MM.1S (cell line): Measurements from ENCODE around the gene KCNMB2.

ENCODE experiments used
- DNase-seq: peaks from one replicate; pipeline ENCODE4 v3.0.0-alpha.2; 2015
- H2AFZ ChIP-seq: fragments of 300-600 bp; sonication (generic); 2 replicates; pipeline ENCODE4 v1.6.0; 2016; ENCODE audit warnings: antibody characterized with exemption, low read length
- H3F3A ChIP-seq: fragments of 300-600 bp; sonication (generic); 2 replicates; pipeline ENCODE4 v1.6.1; 2016; ENCODE audit warnings: mild to moderate bottlenecking, antibody characterized with exemption, low read length, moderate library complexity, mixed read lengths; ENCODE audit not compliant: insufficient read depth
- H3K27ac ChIP-seq: fragments of 300-600 bp; sonication (generic); 2 replicates; pipeline ENCODE4 v1.5.1; 2016; ENCODE audit warnings: mild to moderate bottlenecking, low read length
- H3K27me3 ChIP-seq: fragments of 300-600 bp; sonication (generic); replicated peaks from 2 replicates; pipeline ENCODE4 v1.6.0; 2016; ENCODE audit warnings: low read length; ENCODE audit not compliant: insufficient read depth
- H3K36me3 ChIP-seq: fragments of 300-600 bp; sonication (generic); replicated peaks from 2 replicates; pipeline ENCODE4 v1.6.1; 2016; ENCODE audit warnings: mild to moderate bottlenecking, low read length, mixed read lengths; ENCODE audit not compliant: insufficient read depth
- H3K4me1 ChIP-seq: fragments of 300-600 bp; sonication (generic); 2 replicates; pipeline ENCODE4 v1.6.1; 2016; ENCODE audit warnings: low read length, mixed read lengths
- H3K4me2 ChIP-seq: fragments of 300-600 bp; sonication (generic); 2 replicates; pipeline ENCODE4 v1.6.0; 2016; ENCODE audit warnings: low read depth, low read length
- H3K4me3 ChIP-seq: fragments of 300-600 bp; sonication (generic); 2 replicates; pipeline ENCODE4 v1.5.1; 2016; ENCODE audit warnings: low read length, mixed read lengths
- H3K79me2 ChIP-seq: fragments of 300-600 bp; sonication (generic); 2 replicates; pipeline ENCODE4 v1.6.1; 2016; ENCODE audit warnings: mixed run types, low read length, mixed read lengths
- H3K9ac ChIP-seq: fragments of 300-600 bp; sonication (generic); 2 replicates; pipeline ENCODE4 v1.6.1; 2016; ENCODE audit warnings: low read length, mixed read lengths
- H3K9me2 ChIP-seq: fragments of 300-600 bp; sonication (generic); replicated peaks from 2 replicates; pipeline ENCODE4 v1.6.1; 2016; ENCODE audit warnings: mild to moderate bottlenecking, low read length, mixed read lengths; ENCODE audit not compliant: insufficient read depth
- H3K9me3 ChIP-seq: fragments of 300-600 bp; sonication (generic); replicated peaks from 2 replicates; pipeline ENCODE4 v1.6.1; 2016; ENCODE audit warnings: mild to moderate bottlenecking, low read length, mixed read lengths; ENCODE audit not compliant: insufficient read depth
- H4K20me1 ChIP-seq: fragments of 300-600 bp; sonication (generic); 2 replicates; pipeline ENCODE4 v1.6.1; 2016; ENCODE audit warnings: mild to moderate bottlenecking, low read length, moderate library complexity, mixed read lengths; ENCODE audit not compliant: insufficient read depth
- CTCF ChIP-seq: fragments of 300-600 bp; sonication (generic); IDR thresholded peaks from 2 replicates; pipeline ENCODE4 v1.5.1; 2016; ENCODE audit warnings: antibody characterized with exemption, low read length, mixed read lengths
- EZH2 ChIP-seq: fragments of 300-600 bp; sonication (generic); optimal IDR thresholded peaks from 2 replicates; pipeline ENCODE3; 2017; ENCODE audit warnings: low read depth, mild to moderate bottlenecking, antibody characterized with exemption, low read length, mixed read lengths
- EZH2phosphoT487 ChIP-seq: fragments of 300-600 bp; sonication (generic); IDR thresholded peaks from 2 replicates; pipeline ENCODE4 v1.6.1; 2018; ENCODE audit warnings: antibody characterized with exemption, low read length

KCNMB2 gene

GRCh38 chr3:178845420-178846118 lies 309.3 kb downstream of the KCNMB2 start:
- H4K20me1 ChIP-seq: no peaks in the 10 kb centered on the region
- H3K79me2 ChIP-seq: no peaks in the 10 kb centered on the region
- no peak overlapping the region for H3K9ac ChIP-seq
- no peak overlapping the region for H3K4me3 ChIP-seq
- H3K36me3 ChIP-seq: no peaks in the 10 kb centered on the region
- DNase-seq: no peak
- TF ChIP-seq EZH2phosphoT487 (no peak), CTCF (no peak), EZH2 (no peak)
- no peak overlapping the region for H3K4me2 ChIP-seq
- no peaks in the 10 kb centered on the region for H3F3A ChIP-seq
- no peaks in the 10 kb centered on the region for H3K9me3 ChIP-seq
- H3K27me3 ChIP-seq: no peaks in the 10 kb centered on the region
- H3K27ac ChIP-seq: no peak overlapping the region
- H3K9me2 ChIP-seq: no peaks in the 10 kb centered on the region
- H3K4me1 ChIP-seq: no peaks in the 10 kb centered on the region
- H2AFZ ChIP-seq: no peak overlapping the region

- no peaks in the 10 kb centered on the region for H3K9me2 ChIP-seq
- H3K79me2 ChIP-seq: no peaks in the 10 kb centered on the region
- H3K4me2 ChIP-seq: no peak overlapping the region
- H2AFZ ChIP-seq: no peak overlapping the region
- DNase-seq: no peak
- no peaks in the 10 kb centered on the region for H3K9me3 ChIP-seq
- H3K27ac ChIP-seq: no peak overlapping the region
- TF ChIP-seq EZH2 (no peak), EZH2phosphoT487 (no peak), CTCF (no peak)
- no peaks in the 10 kb centered on the region for H3K4me1 ChIP-seq
- H3K4me3 ChIP-seq: no peak overlapping the region
- no peaks in the 10 kb centered on the region for H3K27me3 ChIP-seq
- H3K9ac ChIP-seq: no peak overlapping the region
- no peaks in the 10 kb centered on the region for H3F3A ChIP-seq
- H3K36me3 ChIP-seq: no peaks in the 10 kb centered on the region
- no peaks in the 10 kb centered on the region for H4K20me1 ChIP-seq
Measured at GRCh38 chr3:178847190-178847589, 311.0 kb downstream of the KCNMB2 start.

GRCh38 chr3:178849199-178849910 lies 313.1 kb downstream of the KCNMB2 start:
- Histone ChIP-seq H3K4me1 (no peaks in the 10 kb centered on the region), H3K4me3 (no peak overlapping the region), H4K20me1 (no peaks in the 10 kb centered on the region), H3K27me3 (no peaks in the 10 kb centered on the region), H3K9me2 (no peaks in the 10 kb centered on the region), H3K9ac (no peak overlapping the region), H3K27ac (no peak overlapping the region), H3F3A (no peaks in the 10 kb centered on the region), H3K9me3 (no peaks in the 10 kb centered on the region), H3K36me3 (no peaks in the 10 kb centered on the region), H3K4me2 (no peak overlapping the region), H3K79me2 (no peaks in the 10 kb centered on the region), H2AFZ (no peak overlapping the region)
- TF ChIP-seq EZH2 (no peak), CTCF (no peak), EZH2phosphoT487 (no peak)
- DNase-seq: no peak
